SK-N-SH (cell line): ENCODE measurements around the gene CYTL1.

Experiments used
- EP300 ChIP-seq, 2 experiments: IDR thresholded peaks; 2 replicates each; pipeline versions ENCODE4 v1.4.0 to v1.6.1; 2012; ENCODE audit warnings: borderline replicate concordance in 1 of 2, low read depth in 1 of 2, low read length in 1 of 2
- JUND ChIP-seq: IDR thresholded peaks from 2 replicates; pipeline ENCODE4 v1.4.0; 2012
- SIN3A ChIP-seq: IDR thresholded peaks from 2 replicates; pipeline ENCODE4 v1.6.1; 2012; ENCODE audit warnings: low read depth, mild to moderate bottlenecking, low read length, moderate library complexity, borderline replicate concordance
- TF ChIP-seq, protein P1 (sequence below): fragments of 200-600 bp; sonication (generic); IDR thresholded peaks from 2 replicates; pipeline ENCODE4 v1.6.1; 2017; ENCODE audit warnings: antibody characterized with exemption, mild to moderate bottlenecking, moderate library complexity
- TF ChIP-seq, protein P2 (sequence below): fragments of 150-350 bp; IDR thresholded peaks from 2 replicates; pipeline ENCODE4 v1.6.1; 2017; ENCODE audit warnings: antibody characterized with exemption, low read length, low read depth, borderline replicate concordance

DNA sequence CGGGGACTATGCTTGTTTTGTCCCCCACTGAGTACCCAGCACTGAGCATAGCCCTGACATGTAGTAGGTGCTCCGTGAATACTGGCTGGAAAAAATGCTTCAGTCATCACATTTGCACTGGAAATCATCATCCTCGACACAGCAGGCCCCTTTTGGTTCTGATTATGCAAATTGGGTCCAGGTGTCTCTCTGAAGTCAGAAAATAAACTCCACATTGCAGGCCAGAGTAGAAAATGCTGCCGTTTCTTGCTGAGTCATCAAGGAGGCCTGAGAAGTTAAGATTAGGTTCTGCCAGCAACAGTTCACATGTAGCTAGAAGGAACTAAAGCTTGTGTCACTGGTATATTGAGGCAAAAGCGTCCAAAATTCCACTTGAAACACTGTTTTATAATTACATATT is 17.0 kb upstream of the CYTL1 start:
- TF ChIP-seq, protein P1, sequence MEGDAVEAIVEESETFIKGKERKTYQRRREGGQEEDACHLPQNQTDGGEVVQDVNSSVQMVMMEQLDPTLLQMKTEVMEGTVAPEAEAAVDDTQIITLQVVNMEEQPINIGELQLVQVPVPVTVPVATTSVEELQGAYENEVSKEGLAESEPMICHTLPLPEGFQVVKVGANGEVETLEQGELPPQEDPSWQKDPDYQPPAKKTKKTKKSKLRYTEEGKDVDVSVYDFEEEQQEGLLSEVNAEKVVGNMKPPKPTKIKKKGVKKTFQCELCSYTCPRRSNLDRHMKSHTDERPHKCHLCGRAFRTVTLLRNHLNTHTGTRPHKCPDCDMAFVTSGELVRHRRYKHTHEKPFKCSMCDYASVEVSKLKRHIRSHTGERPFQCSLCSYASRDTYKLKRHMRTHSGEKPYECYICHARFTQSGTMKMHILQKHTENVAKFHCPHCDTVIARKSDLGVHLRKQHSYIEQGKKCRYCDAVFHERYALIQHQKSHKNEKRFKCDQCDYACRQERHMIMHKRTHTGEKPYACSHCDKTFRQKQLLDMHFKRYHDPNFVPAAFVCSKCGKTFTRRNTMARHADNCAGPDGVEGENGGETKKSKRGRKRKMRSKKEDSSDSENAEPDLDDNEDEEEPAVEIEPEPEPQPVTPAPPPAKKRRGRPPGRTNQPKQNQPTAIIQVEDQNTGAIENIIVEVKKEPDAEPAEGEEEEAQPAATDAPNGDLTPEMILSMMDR = no peak
- TF ChIP-seq SIN3A (no peak), EP300 (IDR thresholded peaks at IDR 0.05; ENCODE audit: borderline replicate concordance in 1 of 2, low read depth in 1 of 2, low read length in 1 of 2) (no peak), JUND (no peak)
- TF ChIP-seq, protein P2, sequence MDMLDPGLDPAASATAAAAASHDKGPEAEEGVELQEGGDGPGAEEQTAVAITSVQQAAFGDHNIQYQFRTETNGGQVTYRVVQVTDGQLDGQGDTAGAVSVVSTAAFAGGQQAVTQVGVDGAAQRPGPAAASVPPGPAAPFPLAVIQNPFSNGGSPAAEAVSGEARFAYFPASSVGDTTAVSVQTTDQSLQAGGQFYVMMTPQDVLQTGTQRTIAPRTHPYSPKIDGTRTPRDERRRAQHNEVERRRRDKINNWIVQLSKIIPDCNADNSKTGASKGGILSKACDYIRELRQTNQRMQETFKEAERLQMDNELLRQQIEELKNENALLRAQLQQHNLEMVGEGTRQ = no peak
